Measurements from ENCODE around the gene CHL1. TPM values are rescaled to one million over a fixed set of nuclear protein-coding genes. Genes with fewer than 3 reads are reported as not detected.

Gene CHL1
- total RNA-seq, 1 donor from 2014 or later: 0.26 TPM

- FAIRE-seq: no peak
- TF ChIP-seq CTCF (IDR thresholded peaks at IDR 0.05; ENCODE audit: insufficient read depth, low read length, severe bottlenecking): no peak
These were observed 135.3 kb downstream of the CHL1 start for GRCh38 chr3:331881-332280.

GRCh38 chr3:332701-333100 is 136.1 kb downstream of the CHL1 start:
- no peak for TF ChIP-seq CTCF (IDR thresholded peaks at IDR 0.05; ENCODE audit: insufficient read depth, low read length, severe bottlenecking)
- H3K36me3 ChIP-seq (ENCODE audit: control insufficient read depth, insufficient read depth, low read length): no peaks in the 10 kb centered on the region
- no peaks in the 10 kb centered on the region for H3K27me3 ChIP-seq (ENCODE audit: control insufficient read depth, insufficient read depth, low read length)
- DNase-seq (ENCODE audit: low read depth) (no peak), FAIRE-seq (no peak)
- no peak overlapping the region for H3K4me3 ChIP-seq (ENCODE audit: low read depth, low read length)

More at GRCh38 chr3:331881-332280, 135.3 kb downstream of the CHL1 start:
- Histone ChIP-seq H3K36me3 (ENCODE audit: control insufficient read depth, insufficient read depth, low read length) (no peaks in the 10 kb centered on the region), H3K4me3 (ENCODE audit: low read depth, low read length) (no peak overlapping the region), H3K27me3 (ENCODE audit: control insufficient read depth, insufficient read depth, low read length) (no peaks in the 10 kb centered on the region)
- DNase-seq (ENCODE audit: low read depth): no peak

- no peak for FAIRE-seq
- H3K4me3 ChIP-seq (ENCODE audit: low read depth, low read length): no peak overlapping the region
- no peak for TF ChIP-seq CTCF (IDR thresholded peaks at IDR 0.05; ENCODE audit: insufficient read depth, low read length, severe bottlenecking)
- H3K36me3 ChIP-seq (ENCODE audit: control insufficient read depth, insufficient read depth, low read length): no peaks in the 10 kb centered on the region
- DNase-seq (ENCODE audit: low read depth): no peak
- no peaks in the 10 kb centered on the region for H3K27me3 ChIP-seq (ENCODE audit: control insufficient read depth, insufficient read depth, low read length)
These were observed 138.7 kb downstream of the CHL1 start for GRCh38 chr3:335240-335639.

- DNase-seq (ENCODE audit: low read depth) (no peak), FAIRE-seq (no peak)
- no peaks in the 10 kb centered on the region for H3K36me3 ChIP-seq (ENCODE audit: control insufficient read depth, insufficient read depth, low read length)
- H3K4me3 ChIP-seq (ENCODE audit: low read depth, low read length): no peak overlapping the region
- TF ChIP-seq CTCF (IDR thresholded peaks at IDR 0.05; ENCODE audit: insufficient read depth, low read length, severe bottlenecking): no peak
- H3K27me3 ChIP-seq (ENCODE audit: control insufficient read depth, insufficient read depth, low read length): no peaks in the 10 kb centered on the region
These were observed 142.8 kb downstream of the CHL1 start for GRCh38 chr3:339351-339750.

- no peak for DNase-seq (ENCODE audit: low read depth)
- Histone ChIP-seq H3K4me3 (ENCODE audit: low read depth, low read length) (no peak overlapping the region), H3K36me3 (ENCODE audit: control insufficient read depth, insufficient read depth, low read length) (no peaks in the 10 kb centered on the region), H3K27me3 (ENCODE audit: control insufficient read depth, insufficient read depth, low read length) (no peaks in the 10 kb centered on the region)
- no peak for FAIRE-seq
- TF ChIP-seq CTCF (IDR thresholded peaks at IDR 0.05; ENCODE audit: insufficient read depth, low read length, severe bottlenecking): no peak
These were observed 145.4 kb downstream of the CHL1 start for GRCh38 chr3:341998-342397.

- FAIRE-seq (peak; percentile 7), DNase-seq (ENCODE audit: low read depth) (peak; percentile 97)
- no peak overlapping the region for H3K4me3 ChIP-seq (ENCODE audit: low read depth, low read length)
- no peak for TF ChIP-seq CTCF (IDR thresholded peaks at IDR 0.05; ENCODE audit: insufficient read depth, low read length, severe bottlenecking)
- no peaks in the 10 kb centered on the region for H3K36me3 ChIP-seq (ENCODE audit: control insufficient read depth, insufficient read depth, low read length)
- no peaks in the 10 kb centered on the region for H3K27me3 ChIP-seq (ENCODE audit: control insufficient read depth, insufficient read depth, low read length)
These were observed 149.6 kb downstream of the CHL1 start for GRCh38 chr3:346186-346585.

Data from bronchial epithelial cell (primary cell).